Neural cell (in vitro differentiated cells): ENCODE data around the gene SELENOW. TPM values are rescaled to one million over a fixed set of nuclear protein-coding genes. Genes with fewer than 3 reads are reported as not detected.

Experiments used
- H2AFZ ChIP-seq: fragments of 200-600, 300-800 bp; sonication (generic), shearing (Covaris generic); 2 replicates; pipeline ENCODE4 v1.6.0; 2014; ENCODE audit warnings: low read depth, mild to moderate bottlenecking, antibody characterized with exemption, low read length, moderate library complexity
- H3F3A ChIP-seq: fragments of 200-600 bp; shearing (Covaris generic); 2 replicates; pipeline ENCODE4 v1.6.1; 2016; ENCODE audit warnings: mild to moderate bottlenecking, moderate library complexity, mixed read lengths, antibody characterized with exemption, low read length; ENCODE audit not compliant: insufficient read depth, poor library complexity, severe bottlenecking
- H3K27ac ChIP-seq: fragments of 200-600, 300-800 bp; sonication (generic), shearing (Covaris generic); 2 replicates; pipeline ENCODE4 v1.5.1; 2014; ENCODE audit warnings: mild to moderate bottlenecking, low read length, moderate library complexity
- H3K27me3 ChIP-seq: fragments of 300-800, 200-600 bp; sonication (generic), shearing (Covaris generic); 2 replicates; pipeline ENCODE4 v1.6.0; 2014; ENCODE audit warnings: mild to moderate bottlenecking, low read depth, low read length, moderate library complexity; ENCODE audit not compliant: insufficient read depth
- H3K36me3 ChIP-seq: fragments of 300-800, 200-600 bp; sonication (generic), shearing (Covaris generic); 2 replicates; pipeline ENCODE4 v1.5.1; 2014; ENCODE audit warnings: mild to moderate bottlenecking, antibody characterized with exemption, low read length, moderate library complexity; ENCODE audit not compliant: insufficient read depth
- H3K4me2 ChIP-seq: fragments of 300-800, 200-600 bp; sonication (generic), shearing (Covaris generic); 2 replicates; pipeline ENCODE4 v1.6.0; 2014; ENCODE audit warnings: mild to moderate bottlenecking, low read length
- H3K4me3 ChIP-seq: fragments of 300-800, 200-600 bp; sonication (generic), shearing (Covaris generic); 2 replicates; pipeline ENCODE4 v1.5.1; 2014; ENCODE audit warnings: mild to moderate bottlenecking, low read length, moderate library complexity
- H3K79me2 ChIP-seq: fragments of 200-600 bp; shearing (Covaris generic); replicated peaks from 2 replicates; pipeline ENCODE4 v1.6.0; 2014; ENCODE audit warnings: mild to moderate bottlenecking, low read length, moderate library complexity; ENCODE audit not compliant: insufficient read depth
- H3K9ac ChIP-seq: fragments of 300-800, 200-600 bp; sonication (generic), shearing (Covaris generic); 2 replicates; pipeline ENCODE4 v1.6.1; 2016; ENCODE audit warnings: mild to moderate bottlenecking, low read length, mixed read lengths
- H3K9me2 ChIP-seq: fragments of 200-600 bp; shearing (Covaris generic); 2 replicates; pipeline ENCODE4 v1.6.1; 2016; ENCODE audit warnings: mild to moderate bottlenecking, low read length, mixed read lengths; ENCODE audit not compliant: insufficient read depth
- H3K9me3 ChIP-seq: fragments of 200-600, 300-800 bp; sonication (generic), shearing (Covaris generic); 2 replicates; pipeline ENCODE4 v1.6.1; 2016; ENCODE audit warnings: mild to moderate bottlenecking, mixed run types, low read length, moderate library complexity, mixed read lengths
- H4K20me1 ChIP-seq: fragments of 200-600 bp; shearing (Covaris generic); 2 replicates; pipeline ENCODE4 v1.6.1; 2016; ENCODE audit warnings: mild to moderate bottlenecking, mixed run types; ENCODE audit not compliant: insufficient read depth
- CTCF ChIP-seq: fragments of 450-650 bp; IDR thresholded peaks from 2 replicates; pipeline ENCODE4 v1.5.1; 2014; ENCODE audit warnings: antibody characterized with exemption, mild to moderate bottlenecking, moderate library complexity; ENCODE audit not compliant: poor library complexity, severe bottlenecking
- EP300 ChIP-seq: fragments of 450-650 bp; conservative IDR thresholded peaks from 2 replicates; pipeline ENCODE4 v1.6.1; 2014; ENCODE audit warnings: antibody characterized with exemption, mild to moderate bottlenecking, moderate library complexity; ENCODE audit not compliant: poor library complexity, severe bottlenecking
- EZH2 ChIP-seq: fragments of 200-600, 300-800 bp; shearing (Covaris generic), sonication (generic); IDR thresholded peaks from 2 replicates; pipeline ENCODE4 v1.6.1; 2014; ENCODE audit warnings: antibody characterized with exemption, low read length, borderline replicate concordance, mild to moderate bottlenecking; ENCODE audit not compliant: insufficient read depth, poor library complexity, severe bottlenecking
- MXI1 ChIP-seq: fragments of 450-650 bp; conservative IDR thresholded peaks from 2 replicates; pipeline ENCODE4 v1.6.1; 2014; ENCODE audit warnings: antibody characterized with exemption, mild to moderate bottlenecking; ENCODE audit not compliant: poor library complexity, severe bottlenecking
- POLR2AphosphoS5 ChIP-seq: IDR thresholded peaks from 2 replicates; pipeline ENCODE4 v1.6.1; 2012
- RAD21 ChIP-seq: fragments of 450-650 bp; conservative IDR thresholded peaks from 2 replicates; pipeline ENCODE4 v1.6.1; 2014; ENCODE audit warnings: antibody characterized with exemption, mild to moderate bottlenecking, moderate library complexity
- REST ChIP-seq: IDR thresholded peaks from 2 replicates; pipeline ENCODE4 v1.6.1; 2012; ENCODE audit warnings: borderline replicate concordance
- SMC3 ChIP-seq: fragments of 450-650 bp; conservative IDR thresholded peaks from 2 replicates; pipeline ENCODE4 v1.6.1; 2014; ENCODE audit warnings: antibody characterized with exemption, mild to moderate bottlenecking, moderate library complexity; ENCODE audit not compliant: poor library complexity
- TAF1 ChIP-seq: IDR thresholded peaks from 2 replicates; pipeline ENCODE4 v1.6.1; 2012; ENCODE audit warnings: low read depth
- polyA plus RNA-seq: library from polyadenylated mRNA; depleted of rRNA; stranded (reverse); fragments of >200 nt; gene quantifications from 2 replicates; pipeline ENCODE4 v1.2.3, GENCODE V29; 2014

Gene SELENOW
- polyA plus RNA-seq, 1 donor from 2014 or later = 811 TPM

GRCh38 chr19:47778954-47779351 is 450 bp downstream of the SELENOW start:
- Histone ChIP-seq H3K9ac (peak overlapping the region; percentile 87), H3K9me2 (no peaks in the 10 kb centered on the region), H3K79me2 (peaks cover 14% of the 10 kb centered on the region), H3K27me3 (no peaks in the 10 kb centered on the region), H3K27ac (peak overlapping the region; percentile 81), H3K9me3 (no peaks in the 10 kb centered on the region), H3K36me3 (no peaks in the 10 kb centered on the region), H3K4me3 (peak overlapping the region; percentile 97), H4K20me1 (no peaks in the 10 kb centered on the region), H3K4me2 (peak overlapping the region; percentile 83), H3F3A (no peaks in the 10 kb centered on the region), H2AFZ (peak overlapping the region; percentile 100)
- TF ChIP-seq EP300 = no peak
- TF ChIP-seq MXI1 = no peak
- no peak for TF ChIP-seq EZH2
- TF ChIP-seq POLR2AphosphoS5 = no peak
- TF ChIP-seq TAF1 = no peak
- TF ChIP-seq REST = no peak
- TF ChIP-seq RAD21 = no peak
- TF ChIP-seq CTCF = no peak
- TF ChIP-seq SMC3 = no peak

GRCh38 chr19:47779524-47780214 is 1.2 kb downstream of the SELENOW start:
- no peak overlapping the region for H3K27ac ChIP-seq

More at GRCh38 chr19:47779524-47780214, 1.2 kb downstream of the SELENOW start:
- peak overlapping the region; percentile 87 for H3K9ac ChIP-seq
- no peaks in the 10 kb centered on the region for H3F3A ChIP-seq
- peak overlapping the region; percentile 83 for H3K4me2 ChIP-seq
- no peaks in the 10 kb centered on the region for H3K9me2 ChIP-seq
- no peaks in the 10 kb centered on the region for H3K27me3 ChIP-seq
- H3K4me3 ChIP-seq = peak overlapping the region; percentile 97
- H3K79me2 ChIP-seq = peaks cover 14% of the 10 kb centered on the region
- H4K20me1 ChIP-seq = no peaks in the 10 kb centered on the region
- H3K9me3 ChIP-seq = no peaks in the 10 kb centered on the region
- TF ChIP-seq REST = no peak
- no peak for TF ChIP-seq MXI1
- no peak for TF ChIP-seq POLR2AphosphoS5
- no peak for TF ChIP-seq TAF1
- TF ChIP-seq EP300 = no peak
- TF ChIP-seq EZH2 = no peak
- TF ChIP-seq RAD21 = no peak
- TF ChIP-seq SMC3 = no peak
- no peak for TF ChIP-seq CTCF
- no peak overlapping the region for H2AFZ ChIP-seq
- H3K36me3 ChIP-seq = no peaks in the 10 kb centered on the region
